IMR-90 (cell line): ENCODE measurements around the gene ITLN1. TPM values are rescaled to one million over a fixed set of nuclear protein-coding genes. Genes with fewer than 3 reads are reported as not detected.

ENCODE experiments used
- ATAC-seq: fragments of 200-7000 bp; cut with Tn5 transposase; 2 replicates; pipeline ENCODE4 v1.9.1; 2020; ENCODE audit warnings: low read depth, mild to moderate bottlenecking, moderate library complexity
- BruUV-seq: library from RNA; stranded (reverse); fragments of 400-500 nt; replicated peaks from 2 replicates; lab custom pipeline; 2021; lab: Mats Ljungman, UMichigan
- CTCF ChIA-PET: fragments of 300-600 bp; formaldehyde crosslinking; extraction: SDS; loops from one replicate; lab custom pipeline; 2021; ENCODE audit warnings: antibody characterized with exemption; lab: Yijun Ruan, JAX
- POLR2A ChIA-PET: fragments of 300-600 bp; sonication (Branson Sonifier 250); formaldehyde crosslinking; loops from one replicate; lab custom pipeline; 2022; ENCODE audit warnings: antibody characterized with exemption; ENCODE audit not compliant: unreplicated experiment; lab: Charles Lee
- DNase-seq: peaks from one replicate; pipeline ENCODE4 v3.0.0; 2013
- H2AFZ ChIP-seq: replicated peaks from 2 replicates; pipeline ENCODE3; 2013; ENCODE audit warnings: low read length, mild to moderate bottlenecking; ENCODE audit not compliant: poor library complexity
- H2AK5ac ChIP-seq: 2 replicates; pipeline ENCODE4 v1.6.1; 2013; ENCODE audit warnings: low read depth, low read length, inconsistent platforms
- H2AK9ac ChIP-seq: replicated peaks from 2 replicates; pipeline ENCODE3; 2013; ENCODE audit warnings: mild to moderate bottlenecking, low read depth, low read length, moderate library complexity; ENCODE audit not compliant: poor library complexity
- H2BK120ac ChIP-seq: 2 replicates; pipeline ENCODE4 v1.6.1; 2013; ENCODE audit warnings: low read depth, low read length, inconsistent platforms
- H2BK15ac ChIP-seq: 3 replicates; pipeline ENCODE4 v1.6.1; 2013; ENCODE audit warnings: low read depth, low read length, inconsistent platforms
- H2BK20ac ChIP-seq: 2 replicates; pipeline ENCODE4 v1.6.1; 2013; ENCODE audit warnings: low read depth, mild to moderate bottlenecking, inconsistent platforms, low read length, moderate library complexity
- H2BK5ac ChIP-seq: 2 replicates; pipeline ENCODE4 v1.6.1; 2013; ENCODE audit warnings: mild to moderate bottlenecking, low read depth, low read length, inconsistent platforms; ENCODE audit not compliant: poor library complexity, severe bottlenecking
- H3K14ac ChIP-seq: replicated peaks from 2 replicates; pipeline ENCODE4 v1.6.1; 2013; ENCODE audit warnings: low read depth, low read length, inconsistent platforms
- H3K18ac ChIP-seq: 2 replicates; pipeline ENCODE4 v1.6.1; 2013; ENCODE audit warnings: low read depth, low read length, control low read depth
- H3K23ac ChIP-seq: 2 replicates; pipeline ENCODE4 v1.6.1; 2013; ENCODE audit warnings: low read depth, low read length, inconsistent platforms
- H3K27ac ChIP-seq: 2 replicates; pipeline ENCODE4 v1.5.1; 2013; ENCODE audit warnings: mild to moderate bottlenecking, control low read depth, low read length; ENCODE audit not compliant: insufficient read depth
- H3K27me3 ChIP-seq: 2 replicates; pipeline ENCODE4 v1.6.1; 2013; ENCODE audit warnings: low read length; ENCODE audit not compliant: control insufficient read depth, insufficient read depth
- H3K36me3 ChIP-seq: 2 replicates; pipeline ENCODE4 v1.6.1; 2013; ENCODE audit warnings: low read length, mixed read lengths; ENCODE audit not compliant: control insufficient read depth, insufficient read depth
- H3K4ac ChIP-seq: 2 replicates; pipeline ENCODE4 v1.6.1; 2013; ENCODE audit warnings: low read depth, low read length, inconsistent platforms
- H3K4me1 ChIP-seq: 2 replicates; pipeline ENCODE4 v1.6.1; 2013; ENCODE audit warnings: low read length, mixed read lengths; ENCODE audit not compliant: control insufficient read depth, insufficient read depth
- H3K4me2 ChIP-seq: 2 replicates; pipeline ENCODE4 v1.6.1; 2013; ENCODE audit warnings: low read depth, mild to moderate bottlenecking, control low read depth, low read length, moderate library complexity
- H3K4me3 ChIP-seq: 2 replicates; pipeline ENCODE4 v1.5.1; 2013; ENCODE audit warnings: low read depth, mild to moderate bottlenecking, control low read depth, low read length, moderate library complexity; ENCODE audit not compliant: insufficient read depth
- H3K56ac ChIP-seq: 2 replicates; pipeline ENCODE4 v1.6.1; 2013; ENCODE audit warnings: low read length, inconsistent platforms; ENCODE audit not compliant: insufficient read depth; ENCODE audit errors: extremely low read depth
- H3K79me1 ChIP-seq, 2 experiments: 2 replicates each; pipeline ENCODE4 v1.6.1; 2013; ENCODE audit warnings: low read length in 2 of 2, inconsistent platforms in 1 of 2, low read depth in 1 of 2
- H3K9ac ChIP-seq: 2 replicates; pipeline ENCODE4 v1.6.1; 2013; ENCODE audit warnings: low read depth, low read length, control low read depth
- H3K9me1 ChIP-seq: 2 replicates; pipeline ENCODE4 v1.6.1; 2013; ENCODE audit warnings: low read length, inconsistent platforms; ENCODE audit not compliant: insufficient read depth
- H3K9me3 ChIP-seq: 2 replicates; pipeline ENCODE4 v1.6.1; 2013; ENCODE audit warnings: low read length; ENCODE audit not compliant: control insufficient read depth, insufficient read depth
- H4K20me1 ChIP-seq: 2 replicates; pipeline ENCODE4 v1.6.1; 2013; ENCODE audit warnings: low read length, inconsistent platforms; ENCODE audit not compliant: insufficient read depth
- H4K5ac ChIP-seq: 2 replicates; pipeline ENCODE4 v1.6.1; 2013; ENCODE audit warnings: mild to moderate bottlenecking, low read depth, low read length, control low read depth
- H4K8ac ChIP-seq, 2 experiments: 2 replicates each; pipeline ENCODE4 v1.6.1; 2013; ENCODE audit warnings: low read depth in 2 of 2, low read length in 2 of 2, control low read depth in 1 of 2, inconsistent platforms in 1 of 2
- H4K91ac ChIP-seq: 2 replicates; pipeline ENCODE4 v1.6.1; 2013; ENCODE audit warnings: low read depth, low read length, inconsistent platforms; ENCODE audit not compliant: insufficient read depth
- CHD1 ChIP-seq: IDR thresholded peaks from 2 replicates; pipeline ENCODE4 v1.6.1; 2012; ENCODE audit warnings: low read depth, low read length, improper control_type of control experiment
- ELK1 ChIP-seq: fragments of 150-350 bp; IDR thresholded peaks from 2 replicates; pipeline ENCODE4 v1.6.1; 2016; ENCODE audit warnings: low read depth, mild to moderate bottlenecking, low read length, moderate library complexity, borderline replicate concordance
- FOS ChIP-seq: fragments of 150-350 bp; IDR thresholded peaks from 2 replicates; pipeline ENCODE4 v1.6.1; 2016; ENCODE audit warnings: low read depth, low read length
- MAFK ChIP-seq: IDR thresholded peaks from 2 replicates; pipeline ENCODE4 v1.6.1; 2012; ENCODE audit warnings: low read depth, low read length, improper control_type of control experiment
- MAZ ChIP-seq: IDR thresholded peaks from 2 replicates; pipeline ENCODE4 v1.6.1; 2012; ENCODE audit warnings: low read depth, mild to moderate bottlenecking, low read length, improper control_type of control experiment, moderate library complexity, borderline replicate concordance
- POLR2A ChIP-seq: IDR thresholded peaks from 2 replicates; pipeline ENCODE4 v1.6.1; 2012; ENCODE audit warnings: mild to moderate bottlenecking, low read depth, low read length
- RAD21 ChIP-seq: IDR thresholded peaks from 2 replicates; pipeline ENCODE4 v1.6.1; 2012; ENCODE audit warnings: low read length, improper control_type of control experiment
- RCOR1 ChIP-seq: IDR thresholded peaks from 2 replicates; pipeline ENCODE4 v1.6.1; 2012; ENCODE audit warnings: mild to moderate bottlenecking, low read length, improper control_type of control experiment; ENCODE audit not compliant: insufficient replicate concordance
- RFX5 ChIP-seq: IDR thresholded peaks from 2 replicates; pipeline ENCODE4 v1.8.0; 2012; ENCODE audit warnings: low read depth, mild to moderate bottlenecking, low read length, moderate library complexity
- SMC3 ChIP-seq: fragments of 150-350 bp; IDR thresholded peaks from 2 replicates; pipeline ENCODE4 v1.6.1; 2016; ENCODE audit warnings: low read depth, mild to moderate bottlenecking, antibody characterized with exemption, low read length, moderate library complexity
- USF2 ChIP-seq: fragments of 150-350 bp; IDR thresholded peaks from 2 replicates; pipeline ENCODE4 v1.6.1; 2017; ENCODE audit warnings: mild to moderate bottlenecking, antibody characterized with exemption, low read length, low read depth
- WGBS, 2 experiments: methylation state at CpG; one replicate each; pipeline versions ENCODE4 v1.1.5 to v1.1.7; 2013; ENCODE audit warnings: missing lambda C conversion rate in 2 of 2; ENCODE audit not compliant: insufficient read length in 1 of 2; ENCODE audit errors: extremely low coverage in 2 of 2; 5-methylcytosine and 5-hydroxymethylcytosine counted together
- dilution Hi-C: fragments of 300-500 bp; cut with HindIII; formaldehyde crosslinking; loops from one replicate; pipeline ENCODE4 v1.14.3; 2018; ENCODE audit warnings: low sequenced_read_pairs; ENCODE audit not compliant: unreplicated experiment
- in situ Hi-C: fragments of 300-500 bp; cut with MboI; formaldehyde crosslinking; loops from 3 replicates; pipeline ENCODE4 v1.14.3; 2019; ENCODE audit warnings: low sequenced_read_pairs, inconsistent platforms, mixed read lengths
- intact Hi-C: fragments of 100-400 bp; cut with micrococcal nuclease; formaldehyde crosslinking; loops from 2 replicates; pipeline ENCODE4 v1.10.0; 2022
- polyA plus RNA-seq, 3 experiments: library from polyadenylated mRNA; depleted of rRNA; stranded (reverse); fragments of >200 nt; gene quantifications; 2 replicates each; pipeline ENCODE4 v1.2.3, GENCODE V29; 2012; ENCODE audit warnings: low replicate concordance in 1 of 3
- total RNA-seq: library from RNA; depleted of rRNA; stranded (reverse); fragments of >200 nt; gene quantifications from 2 replicates; pipeline ENCODE4 v1.2.3, GENCODE V29; 2012
- TF ChIP-seq, protein P1 (sequence below): conservative IDR thresholded peaks from 2 replicates; pipeline ENCODE4 v1.5.1; 2012; ENCODE audit warnings: mild to moderate bottlenecking, low read depth, low read length, improper control_type of control experiment

Gene ITLN1
- total and polyA plus RNA-seq, 2 of the 4 experiments (the other 2 are of a cell fraction), result not detected

DNA sequence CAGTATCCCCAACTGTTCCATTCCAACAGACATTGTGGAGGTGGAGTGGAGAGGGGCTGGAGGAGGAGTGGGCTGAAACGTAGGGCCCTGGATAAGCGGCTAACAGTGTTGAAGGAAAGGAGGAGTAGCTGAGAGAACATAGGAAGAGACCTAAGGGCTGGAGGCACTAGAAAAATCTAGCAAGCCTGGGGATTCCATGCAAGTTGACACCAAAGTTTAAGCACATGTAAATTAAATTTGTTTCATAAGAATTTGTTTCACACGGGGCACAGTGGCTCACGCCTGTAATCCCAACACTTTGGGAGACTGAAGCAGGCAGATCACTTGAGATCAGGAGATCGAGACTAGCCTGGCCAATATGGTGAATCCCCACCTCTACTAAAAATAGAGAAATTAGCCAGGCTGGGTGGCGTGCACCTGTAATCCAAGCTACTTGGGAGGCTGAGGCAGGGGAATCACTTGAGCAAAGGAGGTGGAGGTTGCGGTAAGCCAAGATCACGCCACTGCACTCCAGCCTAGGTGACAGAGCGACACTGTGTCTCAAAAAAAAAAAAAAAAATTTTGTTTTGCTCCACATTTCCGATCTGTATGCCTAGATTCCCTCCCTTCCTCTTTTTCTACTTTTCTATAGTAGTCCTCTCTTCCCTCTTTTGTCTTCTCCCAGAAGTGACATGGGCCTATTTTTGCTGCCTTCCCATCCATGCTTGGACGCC is 21.8 kb downstream of the ITLN1 start:
- in situ Hi-C loops, result no loop called here
- no peak overlapping the region for H3K56ac ChIP-seq
- TF ChIP-seq USF2, result no peak
- TF ChIP-seq RFX5, result no peak
- no peak for TF ChIP-seq RAD21
- no peak for TF ChIP-seq MAFK
- no peak for TF ChIP-seq ELK1
- no peak for TF ChIP-seq RCOR1
- no peak for TF ChIP-seq MAZ
- TF ChIP-seq CHD1, result no peak
- no peak for TF ChIP-seq SMC3
- TF ChIP-seq POLR2A, result no peak
- TF ChIP-seq FOS, result no peak
- TF ChIP-seq, protein P1, sequence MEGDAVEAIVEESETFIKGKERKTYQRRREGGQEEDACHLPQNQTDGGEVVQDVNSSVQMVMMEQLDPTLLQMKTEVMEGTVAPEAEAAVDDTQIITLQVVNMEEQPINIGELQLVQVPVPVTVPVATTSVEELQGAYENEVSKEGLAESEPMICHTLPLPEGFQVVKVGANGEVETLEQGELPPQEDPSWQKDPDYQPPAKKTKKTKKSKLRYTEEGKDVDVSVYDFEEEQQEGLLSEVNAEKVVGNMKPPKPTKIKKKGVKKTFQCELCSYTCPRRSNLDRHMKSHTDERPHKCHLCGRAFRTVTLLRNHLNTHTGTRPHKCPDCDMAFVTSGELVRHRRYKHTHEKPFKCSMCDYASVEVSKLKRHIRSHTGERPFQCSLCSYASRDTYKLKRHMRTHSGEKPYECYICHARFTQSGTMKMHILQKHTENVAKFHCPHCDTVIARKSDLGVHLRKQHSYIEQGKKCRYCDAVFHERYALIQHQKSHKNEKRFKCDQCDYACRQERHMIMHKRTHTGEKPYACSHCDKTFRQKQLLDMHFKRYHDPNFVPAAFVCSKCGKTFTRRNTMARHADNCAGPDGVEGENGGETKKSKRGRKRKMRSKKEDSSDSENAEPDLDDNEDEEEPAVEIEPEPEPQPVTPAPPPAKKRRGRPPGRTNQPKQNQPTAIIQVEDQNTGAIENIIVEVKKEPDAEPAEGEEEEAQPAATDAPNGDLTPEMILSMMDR, result no peak
- H3K23ac ChIP-seq, result no peak overlapping the region
- H3K9ac ChIP-seq, result no peak overlapping the region
- ChIA-PET CTCF (no interaction called here), POLR2A (no interaction called here)
- H2BK5ac ChIP-seq, result no peak overlapping the region
- BruUV-seq, result no TSS peak
- no peak overlapping the region for H3K27ac ChIP-seq
- dilution Hi-C loops, result no loop called here
- no peak overlapping the region for H3K18ac ChIP-seq
- no peak overlapping the region for H2BK15ac ChIP-seq
- H4K91ac ChIP-seq, result no peak overlapping the region
- no peak overlapping the region for H4K8ac ChIP-seq
- H3K14ac ChIP-seq, result no peak overlapping the region
- no peak overlapping the region for H2AK9ac ChIP-seq
- no peaks in the 10 kb centered on the region for H3K36me3 ChIP-seq
- H2BK20ac ChIP-seq, result no peak overlapping the region
- DNase-seq, result no peak
- H3K4ac ChIP-seq, result no peak overlapping the region
- no peaks in the 10 kb centered on the region for H4K20me1 ChIP-seq
- no peak overlapping the region for H2BK120ac ChIP-seq
- H3K4me1 ChIP-seq, result no peaks in the 10 kb centered on the region
- no peaks in the 10 kb centered on the region for H3K79me1 ChIP-seq
- no peak overlapping the region for H2AK5ac ChIP-seq
- no peak overlapping the region for H3K4me2 ChIP-seq
- no peak overlapping the region for H4K5ac ChIP-seq
- H3K9me1 ChIP-seq, result no peaks in the 10 kb centered on the region
- no peak for ATAC-seq
- no peak overlapping the region for H2AFZ ChIP-seq
- intact Hi-C loops, result no loop called here
- no peaks in the 10 kb centered on the region for H3K9me3 ChIP-seq
- WGBS, 2 experiments, result 80% methylated on average over 2 of the region's 11 CpGs; no CpG with 5 or more reads in 1 of the 2 experiments
- H3K27me3 ChIP-seq, result no peaks in the 10 kb centered on the region
- no peak overlapping the region for H3K4me3 ChIP-seq
